IMR-90 (cell line): Measurements from ENCODE around the gene NAV2. TPM values are rescaled to one million over a fixed set of nuclear protein-coding genes. Genes with fewer than 3 reads are reported as not detected.

Experiments
- ATAC-seq: fragments of 200-7000 bp; cut with Tn5 transposase; 2 replicates; pipeline ENCODE4 v1.9.1; 2020; ENCODE audit warnings: low read depth, mild to moderate bottlenecking, moderate library complexity
- BruUV-seq: library from RNA; stranded (reverse); fragments of 400-500 nt; replicated peaks from 2 replicates; lab custom pipeline; 2021; lab: Mats Ljungman, UMichigan
- CTCF ChIA-PET: fragments of 300-600 bp; formaldehyde crosslinking; extraction: SDS; loops from one replicate; lab custom pipeline; 2021; ENCODE audit warnings: antibody characterized with exemption; lab: Yijun Ruan, JAX
- POLR2A ChIA-PET: fragments of 300-600 bp; sonication (Branson Sonifier 250); formaldehyde crosslinking; loops from one replicate; lab custom pipeline; 2022; ENCODE audit warnings: antibody characterized with exemption; ENCODE audit not compliant: unreplicated experiment; lab: Charles Lee
- DNase-seq: peaks from one replicate; pipeline ENCODE4 v3.0.0; 2013
- H2AFZ ChIP-seq: replicated peaks from 2 replicates; pipeline ENCODE3; 2013; ENCODE audit warnings: low read length, mild to moderate bottlenecking; ENCODE audit not compliant: poor library complexity
- H2AK5ac ChIP-seq: 2 replicates; pipeline ENCODE4 v1.6.1; 2013; ENCODE audit warnings: low read depth, low read length, inconsistent platforms
- H2AK9ac ChIP-seq: replicated peaks from 2 replicates; pipeline ENCODE3; 2013; ENCODE audit warnings: mild to moderate bottlenecking, low read depth, low read length, moderate library complexity; ENCODE audit not compliant: poor library complexity
- H2BK120ac ChIP-seq: 2 replicates; pipeline ENCODE4 v1.6.1; 2013; ENCODE audit warnings: low read depth, low read length, inconsistent platforms
- H2BK15ac ChIP-seq: 3 replicates; pipeline ENCODE4 v1.6.1; 2013; ENCODE audit warnings: low read depth, low read length, inconsistent platforms
- H2BK20ac ChIP-seq: 2 replicates; pipeline ENCODE4 v1.6.1; 2013; ENCODE audit warnings: low read depth, mild to moderate bottlenecking, inconsistent platforms, low read length, moderate library complexity
- H2BK5ac ChIP-seq: 2 replicates; pipeline ENCODE4 v1.6.1; 2013; ENCODE audit warnings: mild to moderate bottlenecking, low read depth, low read length, inconsistent platforms; ENCODE audit not compliant: poor library complexity, severe bottlenecking
- H3K14ac ChIP-seq: replicated peaks from 2 replicates; pipeline ENCODE4 v1.6.1; 2013; ENCODE audit warnings: low read depth, low read length, inconsistent platforms
- H3K18ac ChIP-seq: 2 replicates; pipeline ENCODE4 v1.6.1; 2013; ENCODE audit warnings: low read depth, low read length, control low read depth
- H3K23ac ChIP-seq: 2 replicates; pipeline ENCODE4 v1.6.1; 2013; ENCODE audit warnings: low read depth, low read length, inconsistent platforms
- H3K27ac ChIP-seq: 2 replicates; pipeline ENCODE4 v1.5.1; 2013; ENCODE audit warnings: mild to moderate bottlenecking, control low read depth, low read length; ENCODE audit not compliant: insufficient read depth
- H3K27me3 ChIP-seq: 2 replicates; pipeline ENCODE4 v1.6.1; 2013; ENCODE audit warnings: low read length; ENCODE audit not compliant: control insufficient read depth, insufficient read depth
- H3K36me3 ChIP-seq: 2 replicates; pipeline ENCODE4 v1.6.1; 2013; ENCODE audit warnings: low read length, mixed read lengths; ENCODE audit not compliant: control insufficient read depth, insufficient read depth
- H3K4ac ChIP-seq: 2 replicates; pipeline ENCODE4 v1.6.1; 2013; ENCODE audit warnings: low read depth, low read length, inconsistent platforms
- H3K4me1 ChIP-seq: 2 replicates; pipeline ENCODE4 v1.6.1; 2013; ENCODE audit warnings: low read length, mixed read lengths; ENCODE audit not compliant: control insufficient read depth, insufficient read depth
- H3K4me2 ChIP-seq: 2 replicates; pipeline ENCODE4 v1.6.1; 2013; ENCODE audit warnings: low read depth, mild to moderate bottlenecking, control low read depth, low read length, moderate library complexity
- H3K4me3 ChIP-seq: 2 replicates; pipeline ENCODE4 v1.5.1; 2013; ENCODE audit warnings: low read depth, mild to moderate bottlenecking, control low read depth, low read length, moderate library complexity; ENCODE audit not compliant: insufficient read depth
- H3K56ac ChIP-seq: 2 replicates; pipeline ENCODE4 v1.6.1; 2013; ENCODE audit warnings: low read length, inconsistent platforms; ENCODE audit not compliant: insufficient read depth; ENCODE audit errors: extremely low read depth
- H3K79me1 ChIP-seq, 2 experiments: 2 replicates each; pipeline ENCODE4 v1.6.1; 2013; ENCODE audit warnings: low read length in 2 of 2, inconsistent platforms in 1 of 2, low read depth in 1 of 2
- H3K9ac ChIP-seq: 2 replicates; pipeline ENCODE4 v1.6.1; 2013; ENCODE audit warnings: low read depth, low read length, control low read depth
- H3K9me1 ChIP-seq: 2 replicates; pipeline ENCODE4 v1.6.1; 2013; ENCODE audit warnings: low read length, inconsistent platforms; ENCODE audit not compliant: insufficient read depth
- H3K9me3 ChIP-seq: 2 replicates; pipeline ENCODE4 v1.6.1; 2013; ENCODE audit warnings: low read length; ENCODE audit not compliant: control insufficient read depth, insufficient read depth
- H4K20me1 ChIP-seq: 2 replicates; pipeline ENCODE4 v1.6.1; 2013; ENCODE audit warnings: low read length, inconsistent platforms; ENCODE audit not compliant: insufficient read depth
- H4K5ac ChIP-seq: 2 replicates; pipeline ENCODE4 v1.6.1; 2013; ENCODE audit warnings: mild to moderate bottlenecking, low read depth, low read length, control low read depth
- H4K8ac ChIP-seq, 2 experiments: 2 replicates each; pipeline ENCODE4 v1.6.1; 2013; ENCODE audit warnings: low read depth in 2 of 2, low read length in 2 of 2, control low read depth in 1 of 2, inconsistent platforms in 1 of 2
- H4K91ac ChIP-seq: 2 replicates; pipeline ENCODE4 v1.6.1; 2013; ENCODE audit warnings: low read depth, low read length, inconsistent platforms; ENCODE audit not compliant: insufficient read depth
- CEBPB ChIP-seq: IDR thresholded peaks from 2 replicates; pipeline ENCODE4 v1.6.1; 2012; ENCODE audit warnings: low read depth, low read length, improper control_type of control experiment
- CHD1 ChIP-seq: IDR thresholded peaks from 2 replicates; pipeline ENCODE4 v1.6.1; 2012; ENCODE audit warnings: low read depth, low read length, improper control_type of control experiment
- FOS ChIP-seq: fragments of 150-350 bp; IDR thresholded peaks from 2 replicates; pipeline ENCODE4 v1.6.1; 2016; ENCODE audit warnings: low read depth, low read length
- MAFK ChIP-seq: IDR thresholded peaks from 2 replicates; pipeline ENCODE4 v1.6.1; 2012; ENCODE audit warnings: low read depth, low read length, improper control_type of control experiment
- MAZ ChIP-seq: IDR thresholded peaks from 2 replicates; pipeline ENCODE4 v1.6.1; 2012; ENCODE audit warnings: low read depth, mild to moderate bottlenecking, low read length, improper control_type of control experiment, moderate library complexity, borderline replicate concordance
- NFE2L2 ChIP-seq: fragments of 150-350 bp; IDR thresholded peaks from 2 replicates; pipeline ENCODE4 v1.6.1; 2016; ENCODE audit warnings: low read depth, mild to moderate bottlenecking, low read length
- POLR2A ChIP-seq: IDR thresholded peaks from 2 replicates; pipeline ENCODE4 v1.6.1; 2012; ENCODE audit warnings: mild to moderate bottlenecking, low read depth, low read length
- RAD21 ChIP-seq: IDR thresholded peaks from 2 replicates; pipeline ENCODE4 v1.6.1; 2012; ENCODE audit warnings: low read length, improper control_type of control experiment
- RCOR1 ChIP-seq: IDR thresholded peaks from 2 replicates; pipeline ENCODE4 v1.6.1; 2012; ENCODE audit warnings: mild to moderate bottlenecking, low read length, improper control_type of control experiment; ENCODE audit not compliant: insufficient replicate concordance
- RFX5 ChIP-seq: IDR thresholded peaks from 2 replicates; pipeline ENCODE4 v1.8.0; 2012; ENCODE audit warnings: low read depth, mild to moderate bottlenecking, low read length, moderate library complexity
- USF2 ChIP-seq: fragments of 150-350 bp; IDR thresholded peaks from 2 replicates; pipeline ENCODE4 v1.6.1; 2017; ENCODE audit warnings: mild to moderate bottlenecking, antibody characterized with exemption, low read length, low read depth
- WGBS, 2 experiments: methylation state at CpG; one replicate each; pipeline versions ENCODE4 v1.1.5 to v1.1.7; 2013; ENCODE audit warnings: missing lambda C conversion rate in 2 of 2; ENCODE audit not compliant: insufficient read length in 1 of 2; ENCODE audit errors: extremely low coverage in 2 of 2; 5-methylcytosine and 5-hydroxymethylcytosine counted together
- dilution Hi-C: fragments of 300-500 bp; cut with HindIII; formaldehyde crosslinking; loops from one replicate; pipeline ENCODE4 v1.14.3; 2018; ENCODE audit warnings: low sequenced_read_pairs; ENCODE audit not compliant: unreplicated experiment
- in situ Hi-C: fragments of 300-500 bp; cut with MboI; formaldehyde crosslinking; loops from 3 replicates; pipeline ENCODE4 v1.14.3; 2019; ENCODE audit warnings: low sequenced_read_pairs, inconsistent platforms, mixed read lengths
- intact Hi-C: fragments of 100-400 bp; cut with micrococcal nuclease; formaldehyde crosslinking; loops from 2 replicates; pipeline ENCODE4 v1.10.0; 2022
- polyA plus RNA-seq, 3 experiments: library from polyadenylated mRNA; depleted of rRNA; stranded (reverse); fragments of >200 nt; gene quantifications; 2 replicates each; pipeline ENCODE4 v1.2.3, GENCODE V29; 2012; ENCODE audit warnings: low replicate concordance in 1 of 3
- total RNA-seq: library from RNA; depleted of rRNA; stranded (reverse); fragments of >200 nt; gene quantifications from 2 replicates; pipeline ENCODE4 v1.2.3, GENCODE V29; 2012
- TF ChIP-seq, protein P1 (sequence below): fragments of 150-350 bp; IDR thresholded peaks from 2 replicates; pipeline ENCODE4 v1.6.1; 2016; ENCODE audit warnings: low read depth, mild to moderate bottlenecking, low read length, moderate library complexity, borderline replicate concordance
- TF ChIP-seq, protein P2 (sequence below): conservative IDR thresholded peaks from 2 replicates; pipeline ENCODE4 v1.5.1; 2012; ENCODE audit warnings: mild to moderate bottlenecking, low read depth, low read length, improper control_type of control experiment

The NAV2 gene
- total and polyA plus RNA-seq, 2 of the 4 experiments (the other 2 are of a cell fraction) = 4.5 to 12.6 TPM

DNA sequence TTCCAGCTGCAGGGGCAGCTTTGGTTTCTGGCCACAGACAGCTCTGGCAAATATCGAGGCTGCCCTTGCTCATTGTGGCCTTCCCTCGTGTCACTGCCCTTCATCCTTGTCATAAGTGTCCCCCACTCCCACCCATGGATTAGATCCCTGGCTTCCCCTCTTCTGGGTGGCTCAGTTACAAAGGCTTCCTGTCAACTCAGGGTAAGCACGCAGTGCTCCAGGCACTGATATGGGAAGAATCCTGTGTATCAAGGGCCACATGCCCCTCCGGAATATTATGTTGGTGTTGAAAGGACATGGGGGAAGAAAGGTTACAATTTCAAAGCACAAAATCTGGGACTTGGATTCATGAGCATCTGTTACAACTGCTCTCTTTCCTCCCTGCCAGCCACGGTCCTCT is 319.5 kb downstream of the NAV2 start:
- Histone ChIP-seq H3K56ac (peak overlapping the region; percentile 68), H3K23ac (peak overlapping the region; percentile 91), H2BK120ac (peak overlapping the region; percentile 93), H3K9ac (peak overlapping the region; percentile 16), H3K4me3 (no peak overlapping the region), H4K5ac (peak overlapping the region; percentile 93), H3K14ac (peak overlapping the region; percentile 76), H3K4ac (peak overlapping the region; percentile 92), H4K91ac (peak overlapping the region; percentile 77), H2BK5ac (peak overlapping the region; percentile 89), H2BK15ac (peak overlapping the region; percentile 62; the same call in 2 of the 3 replicates), H2AK9ac (peak overlapping the region; percentile 67), H3K9me1 (peaks cover 25% of the 10 kb centered on the region), H3K79me1 (peaks cover 34 to 57% of the 10 kb centered on the region in 2 experiments), H3K4me1 (peaks cover 29% of the 10 kb centered on the region), H4K8ac (peak overlapping the region; percentile 48 to 86), H3K36me3 (no peaks in the 10 kb centered on the region; the same call in 1 of the 2 replicates), H2BK20ac (peak overlapping the region; percentile 97), H4K20me1 (peaks cover 18% of the 10 kb centered on the region; the same call in 1 of the 2 replicates), H3K4me2 (peak overlapping the region; percentile 87), H3K9me3 (no peaks in the 10 kb centered on the region), H3K27ac (peak overlapping the region; percentile 88), H2AFZ (peak overlapping the region; percentile 9), H2AK5ac (peak overlapping the region; percentile 87), H3K27me3 (no peaks in the 10 kb centered on the region), H3K18ac (peak overlapping the region; percentile 86)
- DNase-seq = no peak
- intact Hi-C loops = no loop called here
- in situ Hi-C loops = no loop called here
- TF ChIP-seq NFE2L2 (no peak), RFX5 (no peak), RAD21 (no peak), CHD1 (no peak), MAFK (no peak), POLR2A (no peak), CEBPB (no peak), RCOR1 (no peak), USF2 (no peak), FOS (no peak), MAZ (no peak)
- TF ChIP-seq, protein P1, sequence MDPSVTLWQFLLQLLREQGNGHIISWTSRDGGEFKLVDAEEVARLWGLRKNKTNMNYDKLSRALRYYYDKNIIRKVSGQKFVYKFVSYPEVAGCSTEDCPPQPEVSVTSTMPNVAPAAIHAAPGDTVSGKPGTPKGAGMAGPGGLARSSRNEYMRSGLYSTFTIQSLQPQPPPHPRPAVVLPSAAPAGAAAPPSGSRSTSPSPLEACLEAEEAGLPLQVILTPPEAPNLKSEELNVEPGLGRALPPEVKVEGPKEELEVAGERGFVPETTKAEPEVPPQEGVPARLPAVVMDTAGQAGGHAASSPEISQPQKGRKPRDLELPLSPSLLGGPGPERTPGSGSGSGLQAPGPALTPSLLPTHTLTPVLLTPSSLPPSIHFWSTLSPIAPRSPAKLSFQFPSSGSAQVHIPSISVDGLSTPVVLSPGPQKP = no peak
- TF ChIP-seq, protein P2, sequence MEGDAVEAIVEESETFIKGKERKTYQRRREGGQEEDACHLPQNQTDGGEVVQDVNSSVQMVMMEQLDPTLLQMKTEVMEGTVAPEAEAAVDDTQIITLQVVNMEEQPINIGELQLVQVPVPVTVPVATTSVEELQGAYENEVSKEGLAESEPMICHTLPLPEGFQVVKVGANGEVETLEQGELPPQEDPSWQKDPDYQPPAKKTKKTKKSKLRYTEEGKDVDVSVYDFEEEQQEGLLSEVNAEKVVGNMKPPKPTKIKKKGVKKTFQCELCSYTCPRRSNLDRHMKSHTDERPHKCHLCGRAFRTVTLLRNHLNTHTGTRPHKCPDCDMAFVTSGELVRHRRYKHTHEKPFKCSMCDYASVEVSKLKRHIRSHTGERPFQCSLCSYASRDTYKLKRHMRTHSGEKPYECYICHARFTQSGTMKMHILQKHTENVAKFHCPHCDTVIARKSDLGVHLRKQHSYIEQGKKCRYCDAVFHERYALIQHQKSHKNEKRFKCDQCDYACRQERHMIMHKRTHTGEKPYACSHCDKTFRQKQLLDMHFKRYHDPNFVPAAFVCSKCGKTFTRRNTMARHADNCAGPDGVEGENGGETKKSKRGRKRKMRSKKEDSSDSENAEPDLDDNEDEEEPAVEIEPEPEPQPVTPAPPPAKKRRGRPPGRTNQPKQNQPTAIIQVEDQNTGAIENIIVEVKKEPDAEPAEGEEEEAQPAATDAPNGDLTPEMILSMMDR = no peak
- dilution Hi-C loops = no loop called here
- ChIA-PET POLR2A (no interaction called here), CTCF (interaction anchor here (1.8 to 2.9 kb wide), 2 partner anchors 9 to 79 kb away, joined by 4 to 11 read pairs; no protein-coding TSS in a partner anchor)
- 71% methylated on average over 2 of the region's 5 CpGs; no CpG with 5 or more reads in 1 of the 2 experiments for WGBS, 2 experiments
- no peak for ATAC-seq
- no TSS peak for BruUV-seq
